Frontal cortex (tissue), 4 donors: ENCODE data around the gene TRIM10. TPM values are rescaled to one million over a fixed set of nuclear protein-coding genes. Genes with fewer than 3 reads are reported as not detected.

Experiments
- DNase-seq, 2 donors: peaks; one replicate each; pipeline ENCODE4 v3.0.0; 2012; ENCODE audit warnings: low spot score in 2 of 2
- FAIRE-seq: peaks from 2 replicates; lab custom pipeline; 2012; peaks lifted over from hg19 to GRCh38; lab: Jason Lieb, UNC
- small RNA-seq: library from RNA; depleted of rRNA; stranded (forward); fragments of <200 nt; gene quantifications from one replicate; pipeline ENCODE3, GENCODE V24; 2014
- total RNA-seq: library from RNA; depleted of rRNA; stranded (reverse); fragments of >200 nt; gene quantifications from one replicate; pipeline ENCODE4 v1.2.3, GENCODE V29; 2014
- donor health status: control.
- donor health status: control.
- donor health status: control.

Gene TRIM10
- total RNA-seq, 1 donor from 2014 or later: under 0.01 TPM

- FAIRE-seq: no peak
- DNase-seq: peak in 1 of 2 donors; percentile 37
Measured at GRCh38 chr6:30102414-30102969, 58.5 kb downstream of the TRIM10 start.

Small RNA genes within 50 kb of the gene (small RNA-seq; reads per million reads assigned to genes)
- not detected for gene RF00554

Other genes starting within 250 kb of the TRIM10 start
- gene HLA-A, start 218.7 kb downstream of the TRIM10 start, total RNA-seq: 55.4 TPM
- gene POLR1H, start 99.9 kb downstream of the TRIM10 start, total RNA-seq: 15.5 TPM
- 17.1 TPM for gene PPP1R11, start 94.0 kb downstream of the TRIM10 start, total RNA-seq
- gene RNF39, start 85.4 kb downstream of the TRIM10 start, total RNA-seq: not detected
- gene TRIM31, start 48.1 kb downstream of the TRIM10 start, total RNA-seq: not detected
- gene TRIM40, start 25.1 kb downstream of the TRIM10 start, total RNA-seq: not detected
- gene TRIM15, start 2.3 kb upstream of the TRIM10 start, total RNA-seq: not detected
- 14.3 TPM for gene TRIM26, start 52.2 kb upstream of the TRIM10 start, total RNA-seq
- 9.8 TPM for gene TRIM39, start 165.7 kb upstream of the TRIM10 start, total RNA-seq
- gene RPP21, start 183.9 kb upstream of the TRIM10 start, total RNA-seq: 23.2 TPM